Measurements from ENCODE around the gene JMJD1C. TPM values are rescaled to one million over a fixed set of nuclear protein-coding genes. Genes with fewer than 3 reads are reported as not detected.
"Not testable (repeated sequence)": the region's sequence is repeated elsewhere in the genome, so short reads cannot be mapped to it uniquely, and the experiment has no call there.

Gene JMJD1C
- total RNA-seq, 2 donors from 2014 or later = 40.9 to 44.3 TPM

DNA sequence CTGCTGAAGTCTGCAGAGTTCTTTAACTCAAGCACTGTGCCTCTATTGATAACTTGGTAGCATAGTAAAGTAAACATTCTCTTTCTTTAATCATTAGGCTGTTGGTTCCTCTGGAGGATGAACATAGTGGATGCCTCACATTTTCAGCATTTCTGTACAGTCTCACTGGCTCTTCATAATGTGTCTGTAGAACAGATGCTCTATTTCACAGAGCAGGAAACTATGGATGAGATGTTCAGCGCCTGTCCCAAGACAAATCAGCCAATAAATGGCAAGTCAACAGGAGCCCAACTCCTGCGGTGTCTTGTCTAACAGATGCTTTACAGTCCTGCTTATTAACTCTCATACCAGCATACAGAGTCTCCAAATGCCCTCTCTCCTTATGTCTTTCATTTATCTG, 296.2 kb downstream of the JMJD1C start:
- ATAC-seq (no peak), DNase-seq (no peak)
- intact Hi-C loops (cut with DNase I) = loop anchor here (2.0 to 10.0 kb wide), 2 partner anchors 459 to 545 kb away; no protein-coding TSS in a partner anchor

DNA sequence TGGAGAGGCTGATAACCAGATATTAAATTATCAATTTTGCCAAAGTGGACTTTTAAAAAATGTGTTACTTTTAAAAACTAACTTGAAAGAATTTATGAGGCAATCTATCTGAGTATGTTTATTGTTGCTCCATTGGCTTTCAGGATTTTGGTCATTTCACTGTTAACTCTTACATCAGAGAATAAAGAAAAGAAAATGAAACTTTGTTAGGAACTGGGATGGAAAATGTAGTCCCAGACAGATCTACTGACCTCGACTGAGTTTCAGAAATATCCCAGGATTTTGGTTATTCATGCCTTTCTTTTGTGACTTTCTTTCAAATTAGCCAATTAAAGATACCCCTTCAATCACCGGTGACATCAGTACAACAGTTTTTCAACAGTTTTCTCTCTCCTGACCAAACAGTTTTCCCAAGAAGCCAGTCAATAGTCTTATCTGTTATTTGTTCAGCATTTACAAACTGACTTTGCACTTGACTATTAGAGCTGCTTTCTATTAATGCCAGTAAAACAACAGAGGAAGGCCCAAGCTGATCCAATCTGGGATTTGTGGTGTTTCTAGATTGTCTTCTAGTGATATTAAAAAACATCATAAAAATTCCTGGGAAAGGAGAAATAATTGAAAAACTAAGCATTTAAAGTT, 296.8 kb downstream of the JMJD1C start:
- intact Hi-C loops (cut with DNase I) = loop anchor here in 1 of 2 donors (2.0 kb wide), 1 partner anchor 460 kb away; no protein-coding TSS in a partner anchor
- no peak for ATAC-seq

DNA sequence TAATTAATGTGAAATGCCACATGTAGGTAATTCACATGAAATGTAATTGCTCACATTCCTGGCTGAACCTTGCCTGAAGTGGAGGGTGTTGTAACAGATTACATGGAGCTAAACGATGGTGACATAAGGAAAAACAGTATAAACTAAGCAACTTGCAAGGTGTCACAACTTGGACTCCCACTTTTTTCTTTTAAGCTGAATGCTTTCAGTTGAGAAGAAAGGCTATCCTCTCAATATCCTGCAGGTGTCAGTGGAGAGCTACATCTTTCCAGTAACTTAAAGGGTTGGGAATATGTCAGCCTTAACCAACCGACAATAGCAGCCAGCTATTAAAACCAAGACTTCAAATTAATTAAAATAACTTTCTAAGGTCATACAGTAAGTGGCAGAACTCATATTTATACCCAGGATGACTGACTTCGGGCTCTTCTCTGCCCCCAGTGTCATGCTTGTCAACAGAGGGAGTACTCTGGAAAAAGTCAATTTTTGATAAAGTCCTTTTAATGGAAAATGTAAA, 299.0 kb downstream of the JMJD1C start:
- intact Hi-C loops (cut with DNase I) = loop anchor here in 1 of 2 donors (2.0 kb wide), 1 partner anchor 552 kb away; no protein-coding TSS in a partner anchor
- DNase-seq = no peak

More for the DNA sequence above, 296.8 kb downstream of the JMJD1C start:
- no peak for DNase-seq

DNA sequence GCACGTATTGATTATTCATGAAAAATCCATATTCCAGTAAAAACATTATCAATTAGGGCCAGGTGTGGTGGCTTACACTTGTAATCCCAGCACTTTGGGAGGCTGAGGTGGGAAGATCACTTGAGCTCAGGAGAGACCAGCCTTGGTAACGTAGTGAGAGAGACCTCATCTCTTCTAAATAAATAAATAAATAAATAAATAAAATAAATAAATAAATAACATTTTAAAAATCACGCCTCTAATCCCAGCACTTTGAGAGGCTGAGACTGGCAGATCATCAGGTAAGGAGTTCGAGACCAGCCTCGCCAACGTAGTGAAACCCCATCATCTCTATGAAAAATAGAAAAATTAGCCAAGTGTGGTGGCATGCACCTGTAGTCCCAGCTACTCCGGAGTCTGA, 300.5 kb downstream of the JMJD1C start:
- ATAC-seq = no peak
- DNase-seq = no peak
- intact Hi-C loops (cut with DNase I) = no loop called here

More for the DNA sequence above, 299.0 kb downstream of the JMJD1C start:
- peak; percentile 62 to 70 for ATAC-seq

DNA sequence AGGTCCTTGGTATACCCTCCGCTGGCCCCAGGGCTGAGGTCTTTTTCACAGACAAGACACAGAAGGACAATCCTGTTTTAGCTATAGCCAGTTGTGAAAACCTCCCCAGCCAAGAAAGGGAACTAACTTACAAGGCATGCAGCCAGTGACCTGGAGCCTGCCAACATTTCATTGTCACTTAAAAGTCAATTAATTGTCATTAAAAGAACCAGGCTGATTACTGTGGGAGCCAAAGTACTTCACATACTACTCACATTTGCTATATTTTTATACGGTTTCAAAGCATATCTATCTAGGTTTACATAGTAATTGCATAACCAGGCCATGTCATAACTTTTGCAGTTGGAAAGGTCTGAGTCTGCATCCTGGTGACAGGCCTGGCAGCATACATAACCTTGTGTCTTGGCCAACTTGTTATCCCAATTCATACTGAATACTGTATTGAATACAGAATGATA, 301.6 kb downstream of the JMJD1C start:
- intact Hi-C loops (cut with DNase I) = no loop called here
- no peak for DNase-seq
- ATAC-seq = peak; percentile 29 to 64

DNA sequence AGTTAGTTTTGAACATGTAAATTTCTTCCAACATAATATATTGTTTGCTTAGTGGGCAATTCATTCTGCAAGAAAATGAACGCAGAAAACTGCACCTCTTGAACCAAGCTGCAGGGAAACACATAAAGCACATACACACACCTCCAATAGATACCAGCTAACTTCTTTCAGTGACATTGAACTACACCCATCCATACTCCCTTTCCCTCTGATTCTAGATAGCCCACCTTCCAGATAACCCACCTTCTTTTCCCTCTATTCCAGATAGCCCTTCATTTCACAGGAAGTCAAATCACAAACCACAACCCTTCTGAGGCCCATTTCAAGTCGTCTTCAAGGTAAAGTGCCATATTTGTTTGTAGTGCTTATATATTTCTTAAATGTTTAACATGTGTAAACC, 304.2 kb downstream of the JMJD1C start:
- no peak for ATAC-seq
- intact Hi-C loops (cut with DNase I) = no loop called here
- DNase-seq = no peak

DNA sequence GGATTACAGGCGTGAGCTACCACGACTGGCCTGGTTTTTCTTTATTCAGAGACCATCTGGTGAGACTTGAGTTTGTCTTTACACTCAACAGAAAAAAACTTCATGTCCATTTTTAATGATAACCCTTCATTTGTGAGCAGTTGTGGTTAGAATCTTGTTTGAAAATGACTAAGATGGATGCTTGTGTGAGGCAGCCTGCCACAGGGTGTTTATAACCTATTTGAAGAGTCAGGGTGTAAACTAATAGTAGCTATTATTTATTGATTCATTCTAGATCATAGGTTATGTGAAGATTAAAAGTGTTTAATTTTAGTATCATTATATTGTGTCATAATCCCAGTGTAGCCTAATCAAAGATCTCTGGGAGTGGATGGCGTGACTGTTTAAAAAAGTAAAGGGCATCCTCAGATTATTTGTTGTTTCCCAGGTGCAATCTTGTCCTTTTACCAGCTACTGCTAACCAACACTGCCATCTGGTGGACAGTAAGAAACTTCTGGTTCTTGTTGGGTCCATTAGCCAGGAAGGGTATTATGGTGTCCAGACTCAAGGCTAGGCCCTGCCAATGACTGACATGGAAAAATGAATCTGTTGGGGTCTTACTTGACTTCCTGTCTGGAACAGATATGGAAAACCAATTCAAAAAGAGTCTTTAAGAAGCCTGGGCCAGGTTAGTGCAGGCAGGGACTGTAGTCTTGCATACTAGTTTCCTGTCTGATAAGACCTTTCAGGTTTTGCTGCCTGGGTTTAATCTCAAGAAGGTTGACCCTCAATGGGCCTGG, 307.7 kb downstream of the JMJD1C start:
- intact Hi-C loops (cut with DNase I) = loop anchor here (5.0 kb wide), 3 partner anchors 341 to 721 kb away; partner anchors contain the start of gene EGR2 (in 1 of the 2)
- no peak for DNase-seq
- peak; percentile 74 to 78 for ATAC-seq

DNA sequence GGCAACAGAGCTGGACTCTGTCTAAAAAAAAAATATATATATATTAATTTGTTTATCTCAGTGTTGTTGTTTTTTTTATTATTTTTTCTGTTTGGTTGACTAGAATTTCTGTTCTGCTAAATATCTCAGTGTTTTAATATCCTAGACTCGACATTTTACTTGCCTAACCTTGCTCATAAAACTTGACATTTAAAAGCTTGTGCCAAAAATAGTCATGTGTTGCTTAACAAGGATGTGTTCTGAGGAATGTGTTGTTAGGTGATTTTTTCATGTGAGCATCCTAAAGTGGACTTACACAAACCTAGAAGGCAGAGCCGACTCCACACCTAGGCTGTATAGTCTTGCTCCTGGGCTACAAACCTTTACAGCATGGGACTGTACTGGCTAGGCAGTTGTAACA, 309.5 kb downstream of the JMJD1C start:
- intact Hi-C loops (cut with DNase I) = loop anchor here (5.0 kb wide), 3 partner anchors 339 to 719 kb away; partner anchors contain the start of gene EGR2 (in 1 of the 2)
- DNase-seq (no peak), ATAC-seq (no peak)

DNA sequence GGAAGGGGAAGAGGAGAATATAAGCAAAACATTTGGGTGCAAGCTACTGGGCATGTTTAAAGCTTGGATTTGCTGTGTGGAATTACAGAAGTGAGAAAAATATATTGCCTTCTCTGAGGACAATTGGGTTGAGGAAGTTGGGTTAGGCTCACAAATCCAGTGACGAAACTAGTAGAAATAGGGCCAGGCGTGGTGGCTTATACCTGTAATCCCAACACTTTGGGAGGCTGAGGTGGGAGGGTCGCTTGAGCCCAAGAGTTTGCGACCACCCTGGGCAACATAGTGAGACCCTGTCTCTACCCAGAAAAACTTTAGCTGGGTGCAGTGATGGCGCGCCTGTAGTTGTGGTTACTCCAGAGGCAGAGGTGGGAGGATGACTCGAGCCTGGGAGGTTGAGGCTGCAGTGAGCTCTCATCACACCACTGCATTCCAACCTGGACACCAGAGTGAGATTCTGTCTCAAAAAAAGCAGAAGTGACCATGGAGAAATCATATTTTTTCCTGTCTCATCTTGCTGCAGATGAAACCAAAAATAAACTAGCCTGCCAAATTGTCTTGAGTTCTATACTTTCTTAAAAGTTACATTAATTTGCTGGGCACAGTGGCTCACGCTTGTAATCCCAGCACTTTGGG, 310.3 kb downstream of the JMJD1C start:
- DNase-seq (no peak), ATAC-seq (no peak)
- intact Hi-C loops (cut with DNase I) = loop anchor here (5.0 kb wide), 3 partner anchors 338 to 718 kb away; partner anchors contain the start of gene EGR2 (in 1 of the 2)

DNA sequence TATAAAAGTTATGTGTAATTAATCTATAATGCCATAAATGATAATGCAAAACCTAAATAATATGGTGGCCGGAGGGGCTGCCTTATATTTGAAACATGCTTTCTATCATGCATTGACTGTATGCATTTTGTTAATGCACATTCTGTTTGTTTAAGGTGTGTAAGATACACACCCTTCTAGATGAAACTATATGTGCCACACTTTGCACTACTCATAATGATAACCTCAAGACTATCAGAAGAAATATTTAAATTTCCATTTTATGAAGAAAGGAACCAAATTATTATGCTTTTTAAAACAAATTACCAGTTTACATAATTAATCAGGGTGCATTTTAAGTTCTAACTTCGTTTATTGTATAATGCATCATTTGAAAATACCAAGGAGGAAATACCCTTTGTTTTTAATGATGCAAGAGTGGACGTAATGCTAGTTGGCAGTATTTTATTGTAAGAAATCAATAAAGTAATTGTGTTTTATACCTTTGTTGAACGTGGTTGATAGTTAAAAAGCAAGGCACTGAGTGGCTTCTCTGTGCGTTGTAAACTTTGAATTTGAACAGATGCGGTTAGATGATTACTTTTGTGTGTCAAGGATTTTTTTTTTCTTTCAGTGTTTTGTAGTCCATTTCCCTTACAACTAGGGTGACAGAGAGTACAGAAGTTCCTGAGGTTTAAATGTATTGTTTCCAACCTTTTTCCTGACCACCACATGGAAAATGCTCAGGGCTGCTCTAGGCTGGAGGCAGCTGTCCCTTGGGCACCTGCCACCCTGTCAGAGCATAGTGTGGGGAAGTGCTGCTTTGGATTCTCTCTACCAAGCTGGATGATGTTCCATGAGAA, 311.0 kb downstream of the JMJD1C start:
- intact Hi-C loops (cut with DNase I) = loop anchor here (5.0 kb wide), 3 partner anchors 337 to 717 kb away; partner anchors contain the start of gene EGR2 (in 1 of the 2)
- ATAC-seq (no peak), DNase-seq (no peak)

DNA sequence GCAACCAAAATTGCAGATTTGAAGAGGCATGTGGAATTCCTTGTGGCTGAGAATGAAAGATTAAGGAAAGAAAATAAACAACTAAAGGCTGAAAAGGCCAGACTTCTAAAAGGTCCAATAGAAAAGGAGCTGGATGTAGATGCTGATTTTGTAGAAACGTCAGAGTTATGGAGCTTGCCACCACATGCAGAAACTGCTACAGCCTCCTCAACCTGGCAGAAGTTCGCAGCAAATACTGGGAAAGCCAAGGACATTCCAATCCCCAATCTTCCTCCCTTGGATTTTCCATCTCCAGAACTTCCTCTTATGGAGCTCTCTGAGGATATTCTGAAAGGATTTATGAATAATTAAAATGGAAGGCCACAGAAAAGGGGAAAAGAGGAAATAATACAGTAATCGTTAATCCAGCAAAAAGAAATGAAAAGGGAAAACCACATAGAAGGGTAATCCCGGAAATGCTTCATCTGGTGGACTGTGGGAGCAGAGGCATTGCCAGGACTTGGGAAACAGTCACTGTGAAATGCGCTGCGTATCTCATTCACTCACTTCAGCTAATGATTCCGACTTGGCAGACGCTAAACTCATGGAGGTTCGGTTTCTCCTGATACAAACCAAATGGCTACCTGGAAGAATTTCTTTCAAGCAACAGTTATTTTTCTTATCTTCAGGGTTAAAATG, 311.8 kb downstream of the JMJD1C start:
- DNase-seq; intact Hi-C loops (cut with DNase I): not testable (repeated sequence)
- peak in 1 of 2 donors; percentile 47 for ATAC-seq

DNA sequence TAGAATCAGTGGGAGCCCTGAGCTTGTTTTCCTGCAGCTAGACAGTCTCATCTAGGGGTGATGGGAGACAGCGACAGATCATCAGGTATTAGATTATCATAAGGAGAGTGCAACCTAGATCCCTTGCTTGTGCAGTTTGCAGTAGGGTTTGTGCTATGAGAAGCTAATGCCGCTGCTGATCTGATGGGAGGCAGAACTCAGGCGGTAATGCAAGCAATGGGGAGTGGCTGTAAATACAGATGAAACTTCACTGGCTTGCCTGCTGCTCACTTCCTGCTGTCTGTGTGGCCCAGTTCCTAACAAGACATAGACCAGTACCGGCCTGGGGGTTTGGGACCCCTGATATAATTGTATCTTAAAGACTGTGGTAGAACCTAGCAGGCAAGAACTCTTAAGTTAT, 315.0 kb downstream of the JMJD1C start:
- DNase-seq = no peak
- ATAC-seq = no peak
- intact Hi-C loops (cut with DNase I) = no loop called here

DNA sequence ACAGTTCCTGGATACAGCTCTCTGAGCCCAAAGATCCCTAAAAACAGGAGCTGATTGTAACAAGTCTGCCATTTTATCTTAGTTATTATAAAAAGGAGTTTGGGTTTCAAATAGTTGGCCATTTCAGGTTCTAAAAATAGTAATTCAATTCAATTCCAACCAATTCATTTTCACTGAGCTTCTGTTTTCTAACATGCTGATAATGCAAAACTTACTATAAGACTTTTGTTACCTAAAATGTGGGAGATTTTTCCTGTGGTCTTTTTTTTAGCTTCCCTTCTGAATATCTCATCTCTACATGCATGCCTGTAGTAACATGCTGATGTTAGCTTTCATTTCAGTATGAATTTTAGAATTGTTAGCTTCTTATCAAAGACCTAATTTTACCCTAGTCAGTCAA, 319.3 kb downstream of the JMJD1C start:
- ATAC-seq = no peak
- intact Hi-C loops (cut with DNase I) = no loop called here
- DNase-seq = no peak

DNA sequence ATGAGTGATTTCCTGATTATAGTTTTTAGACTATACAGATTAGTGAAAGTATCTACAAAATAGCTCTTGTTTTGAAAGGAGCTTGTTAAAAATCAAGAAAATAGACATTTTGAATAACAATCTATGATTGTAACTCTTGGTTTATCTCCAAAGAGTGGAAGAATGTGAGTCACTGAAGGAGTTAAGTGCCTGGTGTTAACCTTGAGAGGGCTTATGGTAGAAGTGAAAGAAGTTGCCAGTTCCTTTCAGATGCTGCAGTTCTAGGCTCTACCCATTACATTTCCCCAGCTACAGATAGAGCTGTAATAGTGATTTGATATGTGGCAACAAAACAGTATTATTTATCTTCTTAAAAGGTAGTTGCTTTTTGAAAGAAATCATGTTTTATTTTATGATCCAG, 320.0 kb downstream of the JMJD1C start:
- no peak for DNase-seq
- intact Hi-C loops (cut with DNase I) = no loop called here
- ATAC-seq = no peak

DNA sequence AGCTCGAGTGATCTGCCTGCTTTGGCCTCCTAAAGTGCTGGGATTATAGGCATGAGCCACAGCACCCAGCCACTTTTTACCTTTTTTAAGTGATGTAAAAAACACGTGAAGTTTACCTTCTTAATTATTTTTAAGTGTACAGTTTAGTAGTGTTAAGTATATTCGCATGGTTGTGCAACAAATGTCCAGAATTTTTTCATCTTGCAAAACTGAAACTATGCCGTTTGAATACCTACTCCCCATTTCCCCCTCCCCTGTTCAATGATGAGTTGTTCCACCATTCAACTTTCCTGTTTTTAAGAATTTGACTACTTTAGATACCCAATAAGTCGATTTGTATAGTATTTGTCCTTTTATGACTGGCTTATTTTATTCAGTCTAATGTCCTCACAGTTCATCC, 321.8 kb downstream of the JMJD1C start:
- intact Hi-C loops (cut with DNase I) = no loop called here
- DNase-seq (no peak), ATAC-seq (no peak)

DNA sequence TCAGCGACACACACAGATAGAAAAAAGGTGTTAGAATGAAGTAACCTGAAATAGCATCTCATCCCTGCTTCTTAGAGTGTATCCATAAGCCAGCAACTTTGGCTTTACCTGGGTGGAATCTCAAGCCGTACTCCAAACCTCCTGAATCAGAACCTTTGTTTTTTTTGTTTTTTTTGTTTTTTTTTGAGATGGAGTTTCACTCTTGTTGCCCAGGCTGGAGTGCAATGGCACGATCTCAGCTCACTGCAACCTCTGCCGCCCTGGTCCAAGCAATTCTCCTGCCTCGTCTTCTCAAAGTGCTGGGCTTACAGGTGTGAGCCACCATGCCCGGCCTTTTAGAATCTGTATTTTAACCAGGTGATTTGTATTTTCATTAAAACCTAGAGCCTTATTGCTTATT, 323.6 kb downstream of the JMJD1C start:
- DNase-seq (no peak), ATAC-seq (no peak)
- intact Hi-C loops (cut with DNase I) = no loop called here

DNA sequence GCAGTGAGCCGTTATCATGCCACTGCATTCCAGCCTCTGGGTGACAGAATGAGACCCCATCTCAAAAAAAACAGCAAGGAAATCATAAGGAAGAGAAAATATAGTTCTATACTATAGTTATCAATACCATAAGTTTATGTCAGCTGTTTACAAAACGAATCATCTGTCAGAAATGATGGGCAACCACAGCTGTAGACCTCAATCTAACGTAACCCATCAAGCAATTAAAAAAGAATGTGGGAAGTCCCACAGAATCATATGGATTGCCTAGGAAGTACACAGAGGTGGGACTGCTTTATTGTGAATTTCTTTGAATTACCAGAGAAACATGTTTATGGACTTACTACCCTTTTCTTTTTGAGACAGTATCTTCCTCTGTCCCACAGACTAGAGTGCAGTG, 325.7 kb downstream of the JMJD1C start:
- intact Hi-C loops (cut with DNase I) = no loop called here
- ATAC-seq (no peak), DNase-seq (no peak)

DNA sequence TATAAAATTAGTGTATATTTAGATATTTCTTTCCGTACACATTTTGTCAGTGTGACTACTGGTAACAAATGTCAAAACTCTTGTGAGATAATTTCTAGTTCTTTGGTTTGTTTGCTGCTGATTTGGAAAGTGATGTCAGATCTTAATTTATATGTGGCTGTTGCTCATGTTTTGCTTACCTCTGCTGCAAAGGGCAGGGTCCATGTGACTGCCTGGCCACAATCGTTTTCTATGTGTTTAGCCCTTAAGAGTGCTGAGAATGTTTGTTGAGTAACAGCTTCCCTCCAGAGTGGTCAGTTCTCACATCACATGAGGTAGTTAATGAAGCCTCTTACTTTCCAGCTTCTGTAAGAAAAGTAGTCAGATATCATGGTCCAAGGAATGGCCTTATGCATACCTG, 328.5 kb downstream of the JMJD1C start:
- DNase-seq (no peak), ATAC-seq (no peak)
- intact Hi-C loops (cut with DNase I) = loop anchor here in 1 of 2 donors (10.0 kb wide), 1 partner anchor 143 kb away; no protein-coding TSS in a partner anchor
